WTC11 (cell line): Measurements from ENCODE around the gene LRRC10B. TPM values are rescaled to one million over a fixed set of nuclear protein-coding genes. Genes with fewer than 3 reads are reported as not detected.

ENCODE experiments used
- ATAC-seq: fragments of 200-7000 bp; cut with Tn5 transposase; 2 replicates; pipeline ENCODE4 v1.10.0; 2021; ENCODE audit warnings: mild to moderate bottlenecking, moderate library complexity
- CTCF ChIA-PET: fragments of 300-600 bp; sonication (Branson Sonifier 250); formaldehyde crosslinking; loops from one replicate; lab custom pipeline; 2021; ENCODE audit warnings: antibody characterized with exemption; lab: Charles Lee
- POLR2A ChIA-PET: fragments of 350-600 bp; sonication (Branson Sonifier 250); formaldehyde crosslinking; loops from one replicate; lab custom pipeline; 2021; ENCODE audit warnings: antibody characterized with exemption; lab: Charles Lee
- DNase-seq: peaks from one replicate; pipeline ENCODE4 v3.0.0; 2021; ENCODE audit warnings: low spot score
- H3K27ac Mint-ChIP-seq: 2 replicates; pipeline ENCODE4 v1.8.0; 2021; ENCODE audit warnings: mixed read lengths
- H3K27me3 Mint-ChIP-seq: 2 replicates; pipeline ENCODE4 v1.8.0; 2021; ENCODE audit warnings: low read depth, mild to moderate bottlenecking, moderate library complexity, mixed read lengths
- H3K36me3 Mint-ChIP-seq: 2 replicates; pipeline ENCODE4 v1.8.0; 2021; ENCODE audit warnings: mixed read lengths
- H3K4me1 Mint-ChIP-seq: 2 replicates; pipeline ENCODE4 v1.8.0; 2022; ENCODE audit warnings: mixed read lengths
- H3K4me3 Mint-ChIP-seq: 2 replicates; pipeline ENCODE4 v1.8.0; 2021; ENCODE audit warnings: mild to moderate bottlenecking, moderate library complexity, mixed read lengths
- H3K9me3 Mint-ChIP-seq: 2 replicates; pipeline ENCODE4 v1.8.0; 2021; ENCODE audit warnings: mixed read lengths
- ATF1 ChIP-seq: sonication (generic); formaldehyde crosslinking; IDR thresholded peaks from 2 replicates; pipeline ENCODE4 v1.8.1; 2023; ENCODE audit warnings: mild to moderate bottlenecking, moderate library complexity, missing genetic modification reagents
- CREB1 ChIP-seq: sonication (generic); formaldehyde crosslinking; IDR thresholded peaks from 2 replicates; pipeline ENCODE4 v1.8.0; 2023; ENCODE audit warnings: mild to moderate bottlenecking, missing genetic modification reagents
- FOXJ3 ChIP-seq: sonication (generic); formaldehyde crosslinking; IDR thresholded peaks from 2 replicates; pipeline ENCODE4 v1.9.0; 2021; ENCODE audit warnings: missing genetic modification reagents, mild to moderate bottlenecking, borderline replicate concordance
- GABPB1 ChIP-seq: sonication (generic); formaldehyde crosslinking; IDR thresholded peaks from 2 replicates; pipeline ENCODE4 v1.8.1; 2023; ENCODE audit warnings: mild to moderate bottlenecking, missing genetic modification reagents
- IRF2 ChIP-seq: sonication (generic); formaldehyde crosslinking; IDR thresholded peaks from 2 replicates; pipeline ENCODE4 v1.8.0; 2022; ENCODE audit warnings: low read depth, missing genetic modification reagents, borderline replicate concordance
- JUN ChIP-seq: sonication (generic); formaldehyde crosslinking; IDR thresholded peaks from 2 replicates; pipeline ENCODE4 v1.8.0; 2023; ENCODE audit warnings: mild to moderate bottlenecking, missing genetic modification reagents
- NFATC4 ChIP-seq: fragments of 250-450 bp; sonication (Bioruptor Pico); IDR thresholded peaks from 2 replicates; pipeline ENCODE4 v1.9.0; 2021; ENCODE audit warnings: mild to moderate bottlenecking
- NFE2L1 ChIP-seq: sonication (generic); formaldehyde crosslinking; IDR thresholded peaks from 2 replicates; pipeline ENCODE4 v1.8.1; 2023; ENCODE audit warnings: missing genetic modification reagents
- PRRX2 ChIP-seq: fragments of 250-450 bp; sonication (Bioruptor Pico); IDR thresholded peaks from 2 replicates; pipeline ENCODE4 v1.8.0; 2021; ENCODE audit warnings: mild to moderate bottlenecking
- SMAD3 ChIP-seq: sonication (generic); formaldehyde crosslinking; IDR thresholded peaks from 2 replicates; pipeline ENCODE4 v1.8.0; 2022; ENCODE audit warnings: missing genetic modification reagents, mild to moderate bottlenecking, borderline replicate concordance
- SMAD4 ChIP-seq: sonication (generic); formaldehyde crosslinking; IDR thresholded peaks from 2 replicates; pipeline ENCODE4 v1.8.0; 2022; ENCODE audit warnings: mild to moderate bottlenecking, missing genetic modification reagents
- TCF7 ChIP-seq: sonication (generic); formaldehyde crosslinking; IDR thresholded peaks from 2 replicates; pipeline ENCODE4 v1.8.0; 2022; ENCODE audit warnings: mild to moderate bottlenecking, low read depth, missing genetic modification reagents, moderate library complexity
- TEAD1 ChIP-seq: sonication (generic); formaldehyde crosslinking; IDR thresholded peaks from 2 replicates; pipeline ENCODE4 v1.8.0; 2022; ENCODE audit warnings: mild to moderate bottlenecking, missing genetic modification reagents
- ZNF219 ChIP-seq: sonication (generic); formaldehyde crosslinking; IDR thresholded peaks from 2 replicates; pipeline ENCODE4 v1.8.0; 2023; ENCODE audit warnings: missing genetic modification reagents, mild to moderate bottlenecking, borderline replicate concordance
- ZNF317 ChIP-seq: sonication (generic); formaldehyde crosslinking; IDR thresholded peaks from 2 replicates; pipeline ENCODE4 v1.8.1; 2023; ENCODE audit warnings: low read depth, mild to moderate bottlenecking, moderate library complexity, missing genetic modification reagents, borderline replicate concordance
- ZNF396 ChIP-seq: fragments of 250-450 bp; sonication (Bioruptor Pico); IDR thresholded peaks from 2 replicates; pipeline ENCODE4 v1.8.0; 2021; ENCODE audit warnings: mild to moderate bottlenecking, moderate library complexity, borderline replicate concordance
- ZNF671 ChIP-seq: fragments of 250-450 bp; sonication (Bioruptor Pico); IDR thresholded peaks from 2 replicates; pipeline ENCODE4 v1.8.0; 2021; ENCODE audit warnings: mild to moderate bottlenecking
- total RNA-seq: library from RNA; stranded (reverse); gene quantifications from 3 replicates; pipeline ENCODE4 v1.2.3, GENCODE V29; 2021
- TF ChIP-seq, protein P1 (sequence below): sonication (generic); formaldehyde crosslinking; IDR thresholded peaks from 2 replicates; pipeline ENCODE4 v1.8.1; 2023; ENCODE audit warnings: mild to moderate bottlenecking, moderate library complexity, missing genetic modification reagents
- TF ChIP-seq, protein P2 (sequence below): sonication (generic); formaldehyde crosslinking; IDR thresholded peaks from 2 replicates; pipeline ENCODE4 v1.8.0; 2022; ENCODE audit warnings: mild to moderate bottlenecking, missing genetic modification reagents
- TF ChIP-seq, protein P3 (sequence below): fragments of 250-450 bp; sonication (Bioruptor Pico); IDR thresholded peaks from 2 replicates; pipeline ENCODE4 v1.8.0; 2021; ENCODE audit warnings: mild to moderate bottlenecking
- TF ChIP-seq, protein P4 (sequence below): sonication (generic); formaldehyde crosslinking; IDR thresholded peaks from 2 replicates; pipeline ENCODE4 v1.8.0; 2022; ENCODE audit warnings: mild to moderate bottlenecking, missing genetic modification reagents
- TF ChIP-seq, protein P5 (sequence below): fragments of 250-450 bp; sonication (Bioruptor Pico); IDR thresholded peaks from 2 replicates; pipeline ENCODE4 v1.9.0; 2021; ENCODE audit warnings: moderate library complexity, mild to moderate bottlenecking, inconsistent platforms, borderline replicate concordance
- TF ChIP-seq, protein P6 (sequence below): sonication (generic); formaldehyde crosslinking; IDR thresholded peaks from 2 replicates; pipeline ENCODE4 v1.8.1; 2023; ENCODE audit warnings: mild to moderate bottlenecking, missing genetic modification reagents, borderline replicate concordance

Gene LRRC10B
- total RNA-seq, 1 experiment from 2014 or later: 1.5 TPM

DNA sequence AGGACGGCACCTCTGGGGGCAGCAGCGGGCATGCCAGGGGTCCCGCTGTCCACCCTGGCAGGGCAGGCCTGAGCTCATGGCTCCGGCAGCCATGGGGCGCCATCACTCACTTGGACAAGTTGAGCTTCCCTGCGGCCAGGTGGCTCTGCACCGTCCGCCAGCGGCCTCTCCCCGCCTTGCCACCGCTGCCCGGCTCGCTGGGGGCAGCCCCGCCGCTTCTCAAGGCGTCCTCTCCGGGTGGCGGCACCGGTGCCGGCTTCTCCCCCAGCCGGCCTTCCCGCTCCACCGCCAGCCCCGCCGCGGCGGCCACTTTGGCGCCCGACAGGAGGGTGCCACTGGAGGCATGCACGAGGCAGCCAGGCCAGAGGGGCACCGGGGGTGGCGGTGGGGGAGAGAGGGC lies 37.4 kb downstream of the LRRC10B start (continued):
- TF ChIP-seq, protein P1, sequence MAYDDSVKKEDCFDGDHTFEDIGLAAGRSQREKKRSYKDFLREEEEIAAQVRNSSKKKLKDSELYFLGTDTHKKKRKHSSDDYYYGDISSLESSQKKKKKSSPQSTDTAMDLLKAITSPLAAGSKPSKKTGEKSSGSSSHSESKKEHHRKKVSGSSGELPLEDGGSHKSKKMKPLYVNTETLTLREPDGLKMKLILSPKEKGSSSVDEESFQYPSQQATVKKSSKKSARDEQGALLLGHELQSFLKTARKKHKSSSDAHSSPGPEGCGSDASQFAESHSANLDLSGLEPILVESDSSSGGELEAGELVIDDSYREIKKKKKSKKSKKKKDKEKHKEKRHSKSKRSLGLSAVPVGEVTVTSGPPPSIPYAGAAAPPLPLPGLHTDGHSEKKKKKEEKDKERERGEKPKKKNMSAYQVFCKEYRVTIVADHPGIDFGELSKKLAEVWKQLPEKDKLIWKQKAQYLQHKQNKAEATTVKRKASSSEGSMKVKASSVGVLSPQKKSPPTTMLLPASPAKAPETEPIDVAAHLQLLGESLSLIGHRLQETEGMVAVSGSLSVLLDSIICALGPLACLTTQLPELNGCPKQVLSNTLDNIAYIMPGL (CRISPR knock-in tag): no peak
- TF ChIP-seq SMAD3 (no peak), IRF2 (CRISPR knock-in tag) (no peak)
- TF ChIP-seq, protein P2, sequence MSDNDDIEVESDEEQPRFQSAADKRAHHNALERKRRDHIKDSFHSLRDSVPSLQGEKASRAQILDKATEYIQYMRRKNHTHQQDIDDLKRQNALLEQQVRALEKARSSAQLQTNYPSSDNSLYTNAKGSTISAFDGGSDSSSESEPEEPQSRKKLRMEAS: no peak
- TF ChIP-seq, protein P3, sequence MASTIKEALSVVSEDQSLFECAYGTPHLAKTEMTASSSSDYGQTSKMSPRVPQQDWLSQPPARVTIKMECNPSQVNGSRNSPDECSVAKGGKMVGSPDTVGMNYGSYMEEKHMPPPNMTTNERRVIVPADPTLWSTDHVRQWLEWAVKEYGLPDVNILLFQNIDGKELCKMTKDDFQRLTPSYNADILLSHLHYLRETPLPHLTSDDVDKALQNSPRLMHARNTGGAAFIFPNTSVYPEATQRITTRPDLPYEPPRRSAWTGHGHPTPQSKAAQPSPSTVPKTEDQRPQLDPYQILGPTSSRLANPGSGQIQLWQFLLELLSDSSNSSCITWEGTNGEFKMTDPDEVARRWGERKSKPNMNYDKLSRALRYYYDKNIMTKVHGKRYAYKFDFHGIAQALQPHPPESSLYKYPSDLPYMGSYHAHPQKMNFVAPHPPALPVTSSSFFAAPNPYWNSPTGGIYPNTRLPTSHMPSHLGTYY (CRISPR knock-in tag): no peak

DNA sequence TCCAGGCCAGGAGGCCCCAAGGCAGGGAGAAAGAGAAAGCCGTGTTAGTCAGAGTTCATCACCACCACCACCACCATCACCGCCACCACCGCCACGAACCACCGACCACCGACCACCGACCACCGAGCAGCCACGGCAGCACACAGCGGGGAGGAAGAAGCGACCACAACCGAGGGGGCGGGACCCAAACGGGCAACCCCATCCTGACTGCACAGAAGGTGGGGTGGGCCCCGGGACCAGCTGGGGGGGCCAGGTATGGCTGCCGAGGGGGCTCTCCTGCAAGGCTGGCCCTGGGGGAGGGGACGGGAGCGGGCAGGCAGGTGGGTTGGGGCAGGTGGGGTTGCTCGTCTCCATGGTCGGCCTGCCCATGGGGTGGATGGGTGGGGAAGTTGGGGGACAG lies 38.1 kb downstream of the LRRC10B start:
- no peak for DNase-seq
- Mint-ChIP-seq H3K27ac (no peak overlapping the region), H3K27me3 (no peaks in the 10 kb centered on the region; the same call in 1 of the 2 replicates), H3K9me3 (no peaks in the 10 kb centered on the region), H3K36me3 (no peaks in the 10 kb centered on the region)
- POLR2A ChIA-PET: interaction anchor here (0.6 kb wide), 1 partner anchor 9 kb away, joined by 3 read pairs; no protein-coding TSS in a partner anchor
- no peak for TF ChIP-seq TCF7 (CRISPR knock-in tag)
- TF ChIP-seq ZNF396 (CRISPR knock-in tag): no peak
- no peak for TF ChIP-seq NFE2L1 (CRISPR knock-in tag)
- no peak for TF ChIP-seq NFATC4 (CRISPR knock-in tag)
- no peak for TF ChIP-seq ZNF219 (CRISPR knock-in tag)
- TF ChIP-seq, protein P4, sequence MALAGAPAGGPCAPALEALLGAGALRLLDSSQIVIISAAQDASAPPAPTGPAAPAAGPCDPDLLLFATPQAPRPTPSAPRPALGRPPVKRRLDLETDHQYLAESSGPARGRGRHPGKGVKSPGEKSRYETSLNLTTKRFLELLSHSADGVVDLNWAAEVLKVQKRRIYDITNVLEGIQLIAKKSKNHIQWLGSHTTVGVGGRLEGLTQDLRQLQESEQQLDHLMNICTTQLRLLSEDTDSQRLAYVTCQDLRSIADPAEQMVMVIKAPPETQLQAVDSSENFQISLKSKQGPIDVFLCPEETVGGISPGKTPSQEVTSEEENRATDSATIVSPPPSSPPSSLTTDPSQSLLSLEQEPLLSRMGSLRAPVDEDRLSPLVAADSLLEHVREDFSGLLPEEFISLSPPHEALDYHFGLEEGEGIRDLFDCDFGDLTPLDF: 0 out of 2 replicates have a peak, but pooled peaks have one; percentile 26
- TF ChIP-seq, protein P5, sequence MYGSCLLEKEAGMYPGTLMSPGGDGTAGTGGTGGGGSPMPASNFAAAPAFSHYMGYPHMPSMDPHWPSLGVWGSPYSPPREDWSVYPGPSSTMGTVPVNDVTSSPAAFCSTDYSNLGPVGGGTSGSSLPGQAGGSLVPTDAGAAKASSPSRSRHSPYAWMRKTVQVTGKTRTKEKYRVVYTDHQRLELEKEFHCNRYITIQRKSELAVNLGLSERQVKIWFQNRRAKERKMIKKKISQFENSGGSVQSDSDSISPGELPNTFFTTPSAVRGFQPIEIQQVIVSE (CRISPR knock-in tag): no peak
- no peak for TF ChIP-seq SMAD4 (CRISPR knock-in tag)
- TF ChIP-seq, all 79 proteins: peak for 1
- Mint-ChIP-seq H3K4me1 (peaks cover 19% of the 10 kb centered on the region), H3K4me3 (no peak overlapping the region)
- CTCF ChIA-PET: interaction anchor here (1.3 to 11.4 kb wide), 5 partner anchors 17 to 42 kb away, joined by 4 to 174 read pairs (median 9); no protein-coding TSS in a partner anchor
- no peak for ATAC-seq

DNA sequence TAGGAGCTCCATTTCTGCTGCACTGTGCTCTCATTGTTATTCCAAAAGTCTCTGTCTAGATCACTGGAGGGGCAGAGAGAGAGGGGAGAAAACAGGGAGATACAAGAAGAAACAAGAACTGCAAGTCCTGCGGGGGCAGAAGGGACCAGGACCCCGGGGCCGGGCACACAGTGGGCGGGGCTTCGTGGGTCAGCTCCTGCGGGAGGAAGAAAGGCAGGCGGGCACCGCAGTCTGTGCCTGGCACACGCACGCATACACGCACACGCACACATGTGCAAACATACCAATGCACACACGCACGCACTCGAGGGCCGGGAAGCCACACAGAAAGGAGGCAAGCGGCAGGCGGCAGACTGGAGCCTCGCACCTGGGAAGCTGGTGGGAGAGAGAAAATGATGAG lies 38.7 kb downstream of the LRRC10B start:
- POLR2A ChIA-PET: no interaction called here
- H3K4me1 Mint-ChIP-seq: peaks cover 16% of the 10 kb centered on the region
- ATAC-seq (no peak), DNase-seq (no peak)
- TF ChIP-seq, protein P6, sequence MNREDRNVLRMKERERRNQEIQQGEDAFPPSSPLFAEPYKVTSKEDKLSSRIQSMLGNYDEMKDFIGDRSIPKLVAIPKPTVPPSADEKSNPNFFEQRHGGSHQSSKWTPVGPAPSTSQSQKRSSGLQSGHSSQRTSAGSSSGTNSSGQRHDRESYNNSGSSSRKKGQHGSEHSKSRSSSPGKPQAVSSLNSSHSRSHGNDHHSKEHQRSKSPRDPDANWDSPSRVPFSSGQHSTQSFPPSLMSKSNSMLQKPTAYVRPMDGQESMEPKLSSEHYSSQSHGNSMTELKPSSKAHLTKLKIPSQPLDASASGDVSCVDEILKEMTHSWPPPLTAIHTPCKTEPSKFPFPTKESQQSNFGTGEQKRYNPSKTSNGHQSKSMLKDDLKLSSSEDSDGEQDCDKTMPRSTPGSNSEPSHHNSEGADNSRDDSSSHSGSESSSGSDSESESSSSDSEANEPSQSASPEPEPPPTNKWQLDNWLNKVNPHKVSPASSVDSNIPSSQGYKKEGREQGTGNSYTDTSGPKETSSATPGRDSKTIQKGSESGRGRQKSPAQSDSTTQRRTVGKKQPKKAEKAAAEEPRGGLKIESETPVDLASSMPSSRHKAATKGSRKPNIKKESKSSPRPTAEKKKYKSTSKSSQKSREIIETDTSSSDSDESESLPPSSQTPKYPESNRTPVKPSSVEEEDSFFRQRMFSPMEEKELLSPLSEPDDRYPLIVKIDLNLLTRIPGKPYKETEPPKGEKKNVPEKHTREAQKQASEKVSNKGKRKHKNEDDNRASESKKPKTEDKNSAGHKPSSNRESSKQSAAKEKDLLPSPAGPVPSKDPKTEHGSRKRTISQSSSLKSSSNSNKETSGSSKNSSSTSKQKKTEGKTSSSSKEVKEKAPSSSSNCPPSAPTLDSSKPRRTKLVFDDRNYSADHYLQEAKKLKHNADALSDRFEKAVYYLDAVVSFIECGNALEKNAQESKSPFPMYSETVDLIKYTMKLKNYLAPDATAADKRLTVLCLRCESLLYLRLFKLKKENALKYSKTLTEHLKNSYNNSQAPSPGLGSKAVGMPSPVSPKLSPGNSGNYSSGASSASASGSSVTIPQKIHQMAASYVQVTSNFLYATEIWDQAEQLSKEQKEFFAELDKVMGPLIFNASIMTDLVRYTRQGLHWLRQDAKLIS (CRISPR knock-in tag): no peak
- no peak for TF ChIP-seq GABPB1 (CRISPR knock-in tag)
- no peak for TF ChIP-seq NFATC4 (CRISPR knock-in tag)
- no peak for TF ChIP-seq PRRX2 (CRISPR knock-in tag)
- TF ChIP-seq JUN (CRISPR knock-in tag): no peak
- no peak for TF ChIP-seq FOXJ3
- no peak for TF ChIP-seq ZNF671 (CRISPR knock-in tag)
- no peak for TF ChIP-seq ZNF317 (CRISPR knock-in tag)
- no peak for TF ChIP-seq TEAD1
- TF ChIP-seq ATF1: no peak
- TF ChIP-seq CREB1: no peak
- no peak for TF ChIP-seq SMAD3
- H3K27me3 Mint-ChIP-seq: no peaks in the 10 kb centered on the region; the same call in 1 of the 2 replicates
- H3K4me3 Mint-ChIP-seq: no peak overlapping the region
- CTCF ChIA-PET: interaction anchor here (0.7 to 11.4 kb wide), 10 partner anchors 12 to 154 kb away, joined by 3 to 174 read pairs (median 4); partner anchors contain the start of gene LRRC10B
- no peak overlapping the region for H3K27ac Mint-ChIP-seq
- H3K9me3 Mint-ChIP-seq: no peaks in the 10 kb centered on the region
- H3K36me3 Mint-ChIP-seq: no peaks in the 10 kb centered on the region
